Activated effector memory CD4-positive, alpha-beta T cell treated with Interleukin-2 at 50 U/mL for 16 hours (primary cell): ENCODE data around the gene BMPR1A.
"Not testable (repeated sequence)": the region's sequence is repeated elsewhere in the genome, so short reads cannot be mapped to it uniquely, and the experiment has no call there.

Experiments
- DNase-seq: peaks from one replicate; pipeline ENCODE4 v3.0.0-alpha.2; 2020

Gene BMPR1A

DNA sequence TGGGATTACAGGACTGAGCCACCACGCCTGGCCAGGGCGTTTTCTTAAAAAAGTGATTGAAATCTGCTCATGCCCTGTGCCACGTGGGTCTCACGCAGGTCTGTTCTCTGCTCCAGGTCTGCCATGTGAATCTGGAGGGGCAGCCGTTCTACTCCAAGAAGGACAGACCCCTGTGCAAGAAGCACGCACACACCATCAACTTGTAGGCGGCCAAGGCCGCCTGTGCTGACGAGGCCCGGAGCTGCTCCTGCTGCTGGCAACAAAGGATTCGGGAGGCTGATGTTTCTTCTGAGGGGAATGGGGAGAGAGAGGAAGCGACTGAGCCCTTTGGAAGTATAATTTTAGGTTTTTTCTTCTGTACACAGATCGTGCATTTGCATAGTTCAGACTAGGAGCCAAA lies 23.6 kb upstream of the BMPR1A start:
- DNase-seq = no peak

DNA sequence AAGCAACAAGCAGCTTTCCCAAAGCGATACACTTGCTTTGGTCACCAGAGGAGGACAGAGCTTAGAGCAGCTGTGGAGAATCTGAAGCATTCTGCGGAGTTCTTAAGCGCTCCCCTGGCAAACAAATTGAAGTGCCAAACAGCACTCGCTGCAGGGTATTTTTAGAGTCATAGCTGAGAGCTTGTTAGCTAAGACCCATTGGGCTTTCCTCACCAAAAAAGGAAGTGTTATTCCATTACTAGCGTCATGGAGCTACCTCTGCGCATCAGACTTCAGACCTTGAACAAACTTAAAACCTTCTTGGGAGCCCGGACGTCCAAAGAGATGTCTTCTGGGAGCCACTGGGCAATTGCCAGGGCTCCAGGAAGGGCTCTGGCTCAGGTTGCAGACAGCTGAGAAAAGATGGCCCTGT lies 23.2 kb upstream of the BMPR1A start:
- DNase-seq = no peak

- no peak for DNase-seq
These were observed 22.0 kb upstream of the BMPR1A start for GRCh38 chr10:86734207-86734988.

- DNase-seq = not testable (repeated sequence)
These were observed 21.1 kb upstream of the BMPR1A start for GRCh38 chr10:86735278-86735677.

- DNase-seq = no peak
These were observed 14.2 kb upstream of the BMPR1A start for GRCh38 chr10:86742230-86742629.

DNA sequence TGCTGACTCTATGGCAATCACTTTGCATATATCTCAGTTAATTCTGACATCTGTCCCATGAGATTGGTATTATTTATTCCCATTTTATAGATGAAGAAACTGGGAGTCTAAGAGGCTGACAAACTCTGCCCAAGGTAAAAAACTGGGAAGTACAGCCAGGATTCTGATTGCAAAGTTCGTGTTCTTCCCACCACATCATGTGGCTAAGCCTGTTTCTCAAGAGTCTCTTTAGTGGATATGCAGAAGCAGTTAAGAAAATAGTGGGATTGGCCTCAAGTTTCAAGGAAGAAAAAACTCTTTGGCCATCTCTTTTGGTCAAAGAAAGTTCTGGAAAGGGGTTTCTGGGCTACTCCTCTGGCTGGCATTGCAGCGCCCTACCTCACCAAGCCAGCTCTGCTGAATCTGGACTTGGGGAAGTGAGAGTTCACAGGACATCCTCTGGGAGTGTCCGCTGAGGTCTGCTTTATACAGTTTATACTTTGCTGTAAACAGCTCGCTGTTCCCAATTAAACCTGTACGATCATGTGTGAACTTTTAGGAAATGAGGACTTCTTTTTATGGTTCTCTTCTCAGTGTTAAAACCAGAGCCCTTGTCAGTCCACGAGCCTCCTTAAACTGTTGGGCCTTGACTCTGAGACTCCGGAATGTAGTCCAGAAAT lies 12.2 kb upstream of the BMPR1A start:
- DNase-seq = no peak

DNA sequence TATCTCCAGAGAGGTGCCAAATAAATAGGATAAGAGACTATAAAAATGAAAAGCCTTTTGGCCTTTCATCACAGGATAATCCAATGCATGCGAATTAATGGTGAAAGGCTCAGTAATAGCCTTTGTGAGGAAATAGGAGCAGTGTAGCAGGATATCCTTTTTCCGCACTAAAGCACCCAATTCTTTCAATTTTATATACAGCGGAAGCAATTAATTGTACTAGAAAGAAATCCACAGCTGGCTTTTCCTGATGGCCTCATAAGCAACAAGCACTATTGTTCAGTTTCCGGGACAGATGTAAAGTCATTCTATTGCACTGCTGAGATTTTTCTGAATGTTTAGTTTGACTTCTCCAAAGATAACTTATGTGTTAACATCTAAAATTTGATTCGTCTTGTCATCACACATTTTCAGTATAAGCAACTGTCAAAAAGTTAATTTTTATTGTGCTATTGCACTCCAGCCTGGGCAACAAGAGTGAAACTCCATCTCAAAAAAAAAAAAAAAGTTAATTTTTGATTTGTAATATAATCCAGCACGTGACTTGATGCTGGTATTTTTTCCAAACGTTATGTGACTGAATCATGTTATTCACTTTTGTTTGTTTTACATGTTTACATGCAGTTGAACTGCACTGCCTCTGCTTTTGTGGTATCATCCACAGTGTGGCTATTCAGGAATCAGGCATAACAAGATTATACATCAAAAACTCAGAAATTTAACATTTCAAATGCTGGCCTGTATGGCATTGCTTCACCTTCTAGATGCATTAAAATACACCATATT lies 8.4 kb upstream of the BMPR1A start:
- no peak for DNase-seq

GRCh38 chr10:86749854-86750253 lies 6.6 kb upstream of the BMPR1A start:
- DNase-seq = no peak

DNA sequence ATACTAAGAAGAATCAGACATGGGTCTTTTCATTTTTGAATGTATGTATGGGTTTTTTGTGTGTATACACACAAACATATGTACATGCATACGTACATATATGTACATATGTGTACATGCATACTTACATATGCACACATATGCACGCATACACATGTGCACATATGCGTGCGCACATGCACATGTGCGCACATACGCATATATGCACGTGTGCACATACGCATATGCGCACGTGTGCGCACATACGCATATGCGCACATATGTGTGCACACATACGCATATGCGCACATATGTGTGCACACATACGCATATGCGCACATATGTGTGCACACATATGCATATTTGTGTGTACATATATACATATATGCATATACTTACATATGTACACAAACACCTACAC lies 4.9 kb upstream of the BMPR1A start:
- DNase-seq = no peak

GRCh38 chr10:86752311-86752710 lies 4.1 kb upstream of the BMPR1A start:
- no peak for DNase-seq

GRCh38 chr10:86753051-86753450 lies 3.4 kb upstream of the BMPR1A start:
- no peak for DNase-seq

GRCh38 chr10:86753638-86754434 lies 2.6 kb upstream of the BMPR1A start:
- DNase-seq = no peak

DNA sequence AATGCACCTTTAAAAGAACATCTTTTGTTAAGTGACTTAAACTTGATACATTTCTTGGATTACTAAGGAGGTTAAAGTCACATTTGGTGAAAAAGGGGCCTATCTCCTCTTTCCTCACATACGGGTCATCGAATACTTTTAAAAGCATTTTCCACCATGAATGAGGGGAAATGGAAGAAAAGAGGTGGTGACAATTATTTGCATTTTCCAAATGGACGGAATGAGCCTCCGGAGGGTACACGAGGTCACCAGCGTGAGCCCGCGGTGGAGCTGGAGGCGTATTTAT lies 1.0 kb upstream of the BMPR1A start:
- no peak for DNase-seq

- peak; percentile 84 for DNase-seq
These were observed 494 bp upstream of the BMPR1A start for GRCh38 chr10:86755740-86756510.

DNA sequence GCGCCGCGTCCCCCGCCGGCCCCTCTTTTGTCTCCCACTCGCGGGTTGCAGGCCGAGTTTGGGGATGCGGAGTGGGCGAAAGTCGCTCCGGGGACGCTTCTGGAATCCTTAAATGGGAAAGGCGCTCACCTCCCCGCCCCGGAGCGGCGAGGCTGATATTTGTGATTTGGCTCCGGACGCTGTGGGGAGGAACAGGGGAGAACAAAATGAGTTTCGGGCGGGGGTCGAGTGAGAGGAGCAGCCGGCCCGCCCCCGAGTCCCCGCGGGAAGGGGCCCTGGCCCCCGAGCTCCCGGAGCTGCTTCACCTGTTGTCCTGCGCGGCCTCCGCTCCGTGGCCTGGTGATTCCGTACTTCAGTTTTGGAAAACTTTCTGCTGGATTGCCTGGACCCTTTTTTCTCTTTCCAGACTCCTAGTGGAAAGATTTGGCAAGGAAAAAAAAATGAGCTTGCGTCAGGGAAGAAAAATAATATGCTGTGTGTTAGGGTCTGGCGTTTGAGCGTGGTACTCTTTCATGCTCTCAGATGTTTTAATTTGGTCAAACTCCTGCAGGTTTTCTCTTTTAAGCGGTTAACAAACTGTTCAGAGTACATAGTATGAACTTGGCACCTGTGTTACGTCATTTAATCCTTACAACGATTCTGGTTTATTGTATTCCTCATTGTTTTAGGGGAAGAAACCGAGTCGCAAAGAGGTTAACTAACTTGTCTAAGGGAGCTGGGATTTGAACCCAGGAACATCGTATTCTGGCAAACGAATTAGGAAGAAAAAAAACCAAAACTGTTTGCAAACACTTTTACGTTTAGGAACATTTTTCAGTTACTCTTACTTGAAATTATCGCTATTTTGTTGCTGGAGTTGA lies 924 bp downstream of the BMPR1A start:
- DNase-seq = peak; percentile 5

DNA sequence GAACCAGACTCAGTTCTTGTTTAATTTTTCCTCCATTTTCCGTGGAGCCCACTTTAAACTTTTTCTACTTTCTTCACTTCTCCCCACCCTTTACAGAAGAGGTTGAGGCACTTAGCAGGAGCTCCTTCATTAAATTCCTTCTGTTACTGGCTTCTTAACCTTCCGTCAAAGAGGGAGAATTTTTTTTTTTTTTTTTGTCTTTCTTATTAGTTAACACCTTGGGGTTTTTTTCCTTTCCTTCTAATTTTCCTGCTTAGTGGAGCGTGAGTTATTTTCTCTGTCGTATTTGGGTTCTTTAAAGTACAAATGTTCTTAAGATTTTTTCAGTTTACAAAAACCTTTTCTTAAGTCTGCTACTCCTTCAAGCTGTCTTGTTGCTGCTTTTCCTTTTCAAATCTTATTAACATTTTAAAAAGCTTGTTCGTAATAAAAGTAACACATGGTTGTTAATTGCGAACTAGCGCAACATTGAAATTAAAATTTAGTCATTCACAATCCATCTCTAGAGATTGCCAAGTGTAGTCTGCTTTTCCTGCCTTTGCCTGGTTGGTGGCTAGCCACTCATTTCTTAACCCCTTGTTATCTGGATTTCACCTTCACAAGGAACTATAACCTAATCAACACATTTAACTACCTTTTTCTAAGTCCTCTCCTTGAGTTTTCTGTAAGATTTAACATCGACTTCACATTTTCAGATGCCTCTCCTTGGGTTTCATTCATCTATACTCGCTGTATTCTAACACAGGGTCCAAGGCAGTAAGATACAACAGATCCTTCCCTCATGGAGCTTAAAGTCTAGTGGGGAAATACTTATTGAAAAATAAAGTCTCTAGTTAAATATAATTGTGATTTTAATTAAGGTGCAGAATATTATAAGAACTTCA lies 2.0 kb downstream of the BMPR1A start:
- DNase-seq = no peak

- no peak for DNase-seq
These were observed 2.8 kb downstream of the BMPR1A start for GRCh38 chr10:86759073-86759672.

GRCh38 chr10:86763404-86763803 lies 7.0 kb downstream of the BMPR1A start:
- no peak for DNase-seq

- no peak for DNase-seq
These were observed 9.1 kb downstream of the BMPR1A start for GRCh38 chr10:86765548-86765947.
